Measurements from ENCODE around the gene CDC73. TPM values are rescaled to one million over a fixed set of nuclear protein-coding genes. Genes with fewer than 3 reads are reported as not detected.

The CDC73 gene
- total RNA-seq (2014; rRNA removed) (10.0 and 13.4 TPM in 2 replicates), Bru-seq, nascent RNA (percentile 88 among the genes with signal in this experiment), BruChase-seq, experiment 1, labeled RNA remaining after a 6-hour chase (percentile 70 among the genes with signal in this experiment), BruChase-seq, experiment 2, labeled RNA remaining after a 2-hour chase (percentile 79 among the genes with signal in this experiment)
- long read RNA-seq, full-length matches to known transcripts, result 78 of 103 reads
- long read RNA-seq, partial matches to known transcripts, result 17 of 103 reads
- long read RNA-seq, other reads (novel, unspliced or antisense), result 8 of 103 reads

- TF ChIP-seq, protein P1, sequence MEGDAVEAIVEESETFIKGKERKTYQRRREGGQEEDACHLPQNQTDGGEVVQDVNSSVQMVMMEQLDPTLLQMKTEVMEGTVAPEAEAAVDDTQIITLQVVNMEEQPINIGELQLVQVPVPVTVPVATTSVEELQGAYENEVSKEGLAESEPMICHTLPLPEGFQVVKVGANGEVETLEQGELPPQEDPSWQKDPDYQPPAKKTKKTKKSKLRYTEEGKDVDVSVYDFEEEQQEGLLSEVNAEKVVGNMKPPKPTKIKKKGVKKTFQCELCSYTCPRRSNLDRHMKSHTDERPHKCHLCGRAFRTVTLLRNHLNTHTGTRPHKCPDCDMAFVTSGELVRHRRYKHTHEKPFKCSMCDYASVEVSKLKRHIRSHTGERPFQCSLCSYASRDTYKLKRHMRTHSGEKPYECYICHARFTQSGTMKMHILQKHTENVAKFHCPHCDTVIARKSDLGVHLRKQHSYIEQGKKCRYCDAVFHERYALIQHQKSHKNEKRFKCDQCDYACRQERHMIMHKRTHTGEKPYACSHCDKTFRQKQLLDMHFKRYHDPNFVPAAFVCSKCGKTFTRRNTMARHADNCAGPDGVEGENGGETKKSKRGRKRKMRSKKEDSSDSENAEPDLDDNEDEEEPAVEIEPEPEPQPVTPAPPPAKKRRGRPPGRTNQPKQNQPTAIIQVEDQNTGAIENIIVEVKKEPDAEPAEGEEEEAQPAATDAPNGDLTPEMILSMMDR (conservative IDR thresholded peaks at IDR 0.05; ENCODE audit: low read depth, low read length), result peak; percentile 66
- TF ChIP-seq EZH2 (IDR thresholded peaks at IDR 0.05; ENCODE audit: low read length, unreplicated experiment), result no peak
- Histone ChIP-seq H3K4me3 (ENCODE audit: low read length) (peak within 1 kb of the TSS; percentile 81), H3K4me1 (ENCODE audit: insufficient read depth, low read length) (peaks cover 19% of the 10 kb centered on the region), H4K20me1 (ENCODE audit: low read length) (peaks cover 15% of the 10 kb centered on the region), H3K9me3 (ENCODE audit: low read length) (no peaks in the 10 kb centered on the region), H2AFZ (ENCODE audit: low read length) (peak within 1 kb of the TSS; percentile 88), H3K9ac (ENCODE audit: low read length) (peak within 1 kb of the TSS; percentile 88), H3K79me2 (ENCODE audit: low read length) (peaks cover 46% of the 10 kb centered on the region), H3F3A (ENCODE audit: low read length, unreplicated experiment) (no peaks in the 10 kb centered on the region), H3K4me2 (ENCODE audit: low read length) (peak within 1 kb of the TSS; percentile 87), H3K27ac (ENCODE audit: low read length) (peak within 1 kb of the TSS; percentile 81), H3K9me2 (replicated peaks; ENCODE audit: low read length) (no peaks in the 10 kb centered on the region), H3K36me3 (ENCODE audit: low read depth, low read length) (peaks cover 8% of the 10 kb centered on the region; the same call in 1 of the 2 replicates), H3K27me3 (ENCODE audit: low read length) (no peaks in the 10 kb centered on the region)
- ChIA-PET CTCF (interaction anchor here (0.6 to 1.0 kb wide), 3 partner anchors 17 to 63 kb away, joined by 3 to 7 read pairs (median 5); partner anchors contain the start of genes RO60 and UCHL5), POLR2A (ENCODE audit: unreplicated experiment) (interaction anchor here (0.6 kb wide), 1 partner anchor 1400 kb away, joined by 3 read pairs; no protein-coding TSS in a partner anchor)
- DNase-seq (peak; percentile 94), ATAC-seq (peak; percentile 94)
- BruUV-seq (replicated peaks), result TSS peak; percentile 62
- intact Hi-C loops (cut with micrococcal nuclease), result loop anchor here (1.0 to 5.0 kb wide), 3 partner anchors 17 to 313 kb away; partner anchors contain the start of genes GLRX2, RGS2, RO60 and UCHL5
Observed at GRCh38 chr1:193121616-193122593, at the start of gene CDC73. CDC73 (plus strand) TSS chr1:193122031; CDS start chr1:193122201, 170 bp downstream.

DNA sequence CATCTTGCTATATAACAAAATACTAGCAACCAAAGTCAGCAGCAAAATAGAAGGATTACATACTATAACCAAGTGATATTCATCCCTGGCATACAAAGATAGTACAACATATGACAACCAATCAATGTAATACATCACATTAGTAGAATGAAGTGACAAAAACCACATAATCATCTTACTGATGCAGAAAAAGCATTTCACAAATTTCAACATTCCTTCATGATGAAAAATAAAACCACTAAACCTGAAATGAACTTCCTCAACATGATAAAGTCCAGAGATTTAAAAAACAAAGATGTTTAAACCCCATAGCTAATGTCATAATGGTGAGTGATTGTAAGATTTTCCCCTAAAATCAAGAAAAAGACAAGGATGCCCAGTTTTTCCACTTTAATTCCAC is 43.8 kb upstream of the CDC73 start:
- intact Hi-C loops (cut with micrococcal nuclease), result no loop called here
- H3K36me3 ChIP-seq (ENCODE audit: low read depth, low read length), result peaks cover 21% of the 10 kb centered on the region
- CTCF ChIA-PET, result no interaction called here

DNA sequence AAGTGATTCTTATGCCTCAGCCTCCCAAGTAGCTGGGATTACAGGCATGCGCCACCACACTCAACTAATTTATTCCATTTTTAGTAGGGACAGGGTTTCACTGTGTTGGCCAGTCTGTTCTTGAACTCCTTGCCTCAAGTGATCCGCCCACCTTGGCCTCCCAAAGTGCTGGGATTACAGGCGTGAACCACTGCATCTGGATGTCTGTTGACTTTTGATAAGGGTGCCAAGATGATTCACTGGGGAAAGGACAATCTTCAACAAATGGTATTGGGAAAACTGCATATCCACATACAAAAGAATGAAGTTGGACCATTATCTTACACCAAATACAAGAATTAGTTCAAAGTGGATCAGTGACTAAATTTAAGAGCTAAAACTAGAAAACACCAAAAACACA is 42.6 kb upstream of the CDC73 start:
- CTCF ChIA-PET, result no interaction called here

More for the DNA sequence above, 43.8 kb upstream of the CDC73 start:
- POLR2A ChIA-PET (ENCODE audit: unreplicated experiment), result no interaction called here
- H3K79me2 ChIP-seq (ENCODE audit: low read length), result no peaks in the 10 kb centered on the region
- H2AFZ ChIP-seq (ENCODE audit: low read length), result no peak overlapping the region
- DNase-seq (no peak), ATAC-seq (no peak)
- no peak overlapping the region for H3K4me3 ChIP-seq (ENCODE audit: low read length)
- no peaks in the 10 kb centered on the region for H4K20me1 ChIP-seq (ENCODE audit: low read length)
- no peaks in the 10 kb centered on the region for H3F3A ChIP-seq (ENCODE audit: low read length, unreplicated experiment)
- no peaks in the 10 kb centered on the region for H3K9me2 ChIP-seq (replicated peaks; ENCODE audit: low read length)
- TF ChIP-seq EZH2 (IDR thresholded peaks at IDR 0.05; ENCODE audit: low read length, unreplicated experiment), result no peak
- no peaks in the 10 kb centered on the region for H3K9me3 ChIP-seq (ENCODE audit: low read length)
- H3K27me3 ChIP-seq (ENCODE audit: low read length), result no peaks in the 10 kb centered on the region
- no peak overlapping the region for H3K27ac ChIP-seq (ENCODE audit: low read length)
- BruUV-seq (replicated peaks), result no TSS peak
- no peaks in the 10 kb centered on the region for H3K4me1 ChIP-seq (ENCODE audit: insufficient read depth, low read length)
- no peak overlapping the region for H3K9ac ChIP-seq (ENCODE audit: low read length)
- H3K4me2 ChIP-seq (ENCODE audit: low read length), result no peak overlapping the region

More for the DNA sequence above, 42.6 kb upstream of the CDC73 start:
- TF ChIP-seq EZH2phosphoT487 (IDR thresholded peaks at IDR 0.05; ENCODE audit: borderline replicate concordance, low read length) (no peak), EZH2 (IDR thresholded peaks at IDR 0.05; ENCODE audit: low read length, unreplicated experiment) (no peak)
- TF ChIP-seq, protein P1 (conservative IDR thresholded peaks at IDR 0.05; ENCODE audit: low read depth, low read length), result no peak
- H2AFZ ChIP-seq (ENCODE audit: low read length), result no peak overlapping the region
- H3K27ac ChIP-seq (ENCODE audit: low read length), result no peak overlapping the region
- no peaks in the 10 kb centered on the region for H4K20me1 ChIP-seq (ENCODE audit: low read length)
- H3K9ac ChIP-seq (ENCODE audit: low read length), result no peak overlapping the region
- ATAC-seq, result no peak
- no peaks in the 10 kb centered on the region for H3K4me1 ChIP-seq (ENCODE audit: insufficient read depth, low read length)
- H3K36me3 ChIP-seq (ENCODE audit: low read depth, low read length), result peaks cover 27% of the 10 kb centered on the region
- H3K9me2 ChIP-seq (replicated peaks; ENCODE audit: low read length), result no peaks in the 10 kb centered on the region
- H3F3A ChIP-seq (ENCODE audit: low read length, unreplicated experiment), result no peaks in the 10 kb centered on the region
- no peaks in the 10 kb centered on the region for H3K9me3 ChIP-seq (ENCODE audit: low read length)
- H3K79me2 ChIP-seq (ENCODE audit: low read length), result no peaks in the 10 kb centered on the region
- POLR2A ChIA-PET (ENCODE audit: unreplicated experiment), result interaction anchor here (0.8 kb wide), 1 partner anchor 21 kb away, joined by 4 read pairs; no protein-coding TSS in a partner anchor
- intact Hi-C loops (cut with micrococcal nuclease), result no loop called here
- no peak overlapping the region for H3K4me3 ChIP-seq (ENCODE audit: low read length)
- no peaks in the 10 kb centered on the region for H3K27me3 ChIP-seq (ENCODE audit: low read length)
- H3K4me2 ChIP-seq (ENCODE audit: low read length), result no peak overlapping the region
- no TSS peak for BruUV-seq (replicated peaks)
- no peak for DNase-seq

Data from PC-3 (cell line).